Tibial artery (tissue), 4 donors: ENCODE measurements around the gene ASAH2B.
"Not testable (repeated sequence)": the region's sequence is repeated elsewhere in the genome, so short reads cannot be mapped to it uniquely, and the experiment has no call there.

Source experiments
- DNase-seq, 2 donors: peaks; one replicate each; pipeline ENCODE4 v3.0.0-alpha.2; 2019
- H3K27ac ChIP-seq, 2 donors: fragments of 200-600 bp; sonication (generic) in 1 of 2; 1 replicate in 1 of 2; 2 replicates in 1 of 2; pipeline ENCODE4 v1.5.1; 2018 to 2019; ENCODE audit warnings: mild to moderate bottlenecking in 1 of 2
- H3K27me3 ChIP-seq, 2 donors: fragments of 200-600 bp; sonication (generic) in 1 of 2; one replicate each; pipeline versions ENCODE4 v1.5.1 to v1.6.0; 2016 to 2019
- H3K36me3 ChIP-seq, 3 donors: fragments of 200-600 bp; sonication (generic) in 2 of 3; one replicate each; pipeline ENCODE4 v1.5.1; 2016 to 2019; ENCODE audit warnings: mild to moderate bottlenecking in 2 of 3
- H3K4me1 ChIP-seq, 4 donors: fragments of 200-600 bp; sonication (generic) in 2 of 4; 1 replicate in 3 of 4; 2 replicates in 1 of 4; pipeline ENCODE4 v1.5.1; 2016 to 2019
- H3K4me3 ChIP-seq, 2 donors: fragments of 200-600 bp; sonication (generic) in 1 of 2; 1 replicate in 1 of 2; 2 replicates in 1 of 2; pipeline ENCODE4 v1.5.1; 2018 to 2019; ENCODE audit warnings: mild to moderate bottlenecking in 2 of 2
- H3K9me3 ChIP-seq, 3 donors: fragments of 200-600 bp; sonication (generic) in 1 of 3; one replicate each; pipeline ENCODE4 v1.5.1; 2016 to 2019
- CTCF ChIP-seq, 2 experiments: fragments of 200-600 bp in 1 of 2; fragments of 450-650 bp in 1 of 2; IDR thresholded peaks; one replicate each; pipeline ENCODE4 v1.5.1; 2017 to 2019; ENCODE audit warnings: antibody characterized with exemption in 2 of 2, mild to moderate bottlenecking in 1 of 2, moderate library complexity in 1 of 2
- intact Hi-C: fragments of 100-400 bp; cut with DNase I; formaldehyde crosslinking; loops from one replicate; pipeline ENCODE4 v1.15.0; 2023; ENCODE audit warnings: low total_unique reads

Gene ASAH2B

GRCh38 chr10:50739618-50740292, at the start of gene ASAH2B:
ASAH2B (plus strand) TSS chr10:50739936; CDS start chr10:50745131, 5,195 bp downstream.
- intact Hi-C loops = no loop called here
- Histone ChIP-seq H3K27ac (peak within 1 kb of the TSS; percentile 76 to 80), H3K4me3 (peak within 1 kb of the TSS; percentile 66 to 73)

GRCh38 chr10:50697819-50698218, 41.9 kb upstream of the ASAH2B start:
- DNase-seq, H3K27ac ChIP-seq, H3K9me3 ChIP-seq, H3K4me3 ChIP-seq, H3K27me3 ChIP-seq, intact Hi-C loops, H3K4me1 ChIP-seq, H3K36me3 ChIP-seq: not testable (repeated sequence)

More at GRCh38 chr10:50739618-50740292, at the start of gene ASAH2B:
- Histone ChIP-seq H3K4me1 (peaks cover 0 to 12% (median 0%) of the 10 kb centered on the region in 4 donors), H3K27me3 (no peaks in the 10 kb centered on the region), H3K36me3 (no peaks in the 10 kb centered on the region), H3K9me3 (no peaks in the 10 kb centered on the region)
- TF ChIP-seq CTCF (IDR thresholded peaks at IDR 0.05) = no peak
- DNase-seq = peak; percentile 60 to 85

- intact Hi-C loops, H3K4me3 ChIP-seq, H3K27me3 ChIP-seq, H3K27ac ChIP-seq, DNase-seq, H3K4me1 ChIP-seq, H3K9me3 ChIP-seq, H3K36me3 ChIP-seq: not testable (repeated sequence)
These were observed 37.8 kb upstream of the ASAH2B start for GRCh38 chr10:50701947-50702346.

- H3K4me1 ChIP-seq, DNase-seq, H3K9me3 ChIP-seq, H3K27me3 ChIP-seq, H3K4me3 ChIP-seq, H3K36me3 ChIP-seq, H3K27ac ChIP-seq, intact Hi-C loops: not testable (repeated sequence)
These were observed 36.7 kb upstream of the ASAH2B start for GRCh38 chr10:50702997-50703396.

GRCh38 chr10:50704436-50705079, 35.2 kb upstream of the ASAH2B start:
- H3K4me1 ChIP-seq, H3K4me3 ChIP-seq, H3K27ac ChIP-seq, DNase-seq, intact Hi-C loops, H3K36me3 ChIP-seq, H3K9me3 ChIP-seq, H3K27me3 ChIP-seq: not testable (repeated sequence)

GRCh38 chr10:50706006-50706405, 33.7 kb upstream of the ASAH2B start:
- intact Hi-C loops, H3K27ac ChIP-seq, DNase-seq: not testable (repeated sequence)

GRCh38 chr10:50710241-50710640, 29.5 kb upstream of the ASAH2B start:
- intact Hi-C loops, H3K27me3 ChIP-seq, H3K4me3 ChIP-seq: not testable (repeated sequence)

More at GRCh38 chr10:50706006-50706405, 33.7 kb upstream of the ASAH2B start:
- not testable (repeated sequence) for H3K4me1 ChIP-seq, H3K27me3 ChIP-seq, H3K9me3 ChIP-seq, H3K36me3 ChIP-seq, H3K4me3 ChIP-seq

GRCh38 chr10:50723812-50724211, 15.9 kb upstream of the ASAH2B start:
- H3K4me1 ChIP-seq, H3K27ac ChIP-seq, DNase-seq, H3K9me3 ChIP-seq, H3K4me3 ChIP-seq, intact Hi-C loops, H3K36me3 ChIP-seq, H3K27me3 ChIP-seq: not testable (repeated sequence)

More at GRCh38 chr10:50710241-50710640, 29.5 kb upstream of the ASAH2B start:
- H3K27ac ChIP-seq, DNase-seq, H3K4me1 ChIP-seq, H3K9me3 ChIP-seq, H3K36me3 ChIP-seq: not testable (repeated sequence)

- H3K4me1 ChIP-seq, H3K4me3 ChIP-seq, H3K9me3 ChIP-seq, H3K27ac ChIP-seq, H3K36me3 ChIP-seq, intact Hi-C loops, H3K27me3 ChIP-seq, DNase-seq: not testable (repeated sequence)
These were observed 11.6 kb upstream of the ASAH2B start for GRCh38 chr10:50728112-50728511.

GRCh38 chr10:50738987-50739617, 634 bp upstream of the ASAH2B start:
- Histone ChIP-seq H3K4me1 (peaks cover 0 to 12% (median 0%) of the 10 kb centered on the region in 4 donors), H3K4me3 (peak overlapping the region; percentile 66 to 73), H3K27ac (peak overlapping the region; percentile 76 to 80)
- H3K9me3 ChIP-seq, H3K27me3 ChIP-seq, H3K36me3 ChIP-seq, intact Hi-C loops, DNase-seq: not testable (repeated sequence)
